ENCODE data around the gene ARID5B.

Gene ARID5B

GRCh38 chr10:61933859-61934555 is 32.5 kb downstream of the ARID5B start:
- in situ Hi-C loops (cut with MboI; ENCODE audit: low sequenced_read_pairs) = no loop called here

GRCh38 chr10:61935077-61935476 is 33.6 kb downstream of the ARID5B start:
- in situ Hi-C loops (cut with MboI; ENCODE audit: low sequenced_read_pairs) = no loop called here

GRCh38 chr10:61936770-61937169 is 35.3 kb downstream of the ARID5B start:
- in situ Hi-C loops (cut with MboI; ENCODE audit: low sequenced_read_pairs) = no loop called here

GRCh38 chr10:61937631-61938351 is 36.3 kb downstream of the ARID5B start:
- in situ Hi-C loops (cut with MboI; ENCODE audit: low sequenced_read_pairs) = no loop called here

- in situ Hi-C loops (cut with MboI; ENCODE audit: low sequenced_read_pairs) = no loop called here
Observed at GRCh38 chr10:61939902-61940301, 38.4 kb downstream of the ARID5B start.

- in situ Hi-C loops (cut with MboI; ENCODE audit: low sequenced_read_pairs) = no loop called here
Observed at GRCh38 chr10:61941202-61941681, 39.7 kb downstream of the ARID5B start.

- in situ Hi-C loops (cut with MboI; ENCODE audit: low sequenced_read_pairs) = no loop called here
Observed at GRCh38 chr10:61942604-61943461, 41.3 kb downstream of the ARID5B start.

GRCh38 chr10:61943674-61944378 is 42.3 kb downstream of the ARID5B start:
- in situ Hi-C loops (cut with MboI; ENCODE audit: low sequenced_read_pairs) = no loop called here

GRCh38 chr10:61944410-61945147 is 43.1 kb downstream of the ARID5B start:
- in situ Hi-C loops (cut with MboI; ENCODE audit: low sequenced_read_pairs) = no loop called here

- in situ Hi-C loops (cut with MboI; ENCODE audit: low sequenced_read_pairs) = no loop called here
Observed at GRCh38 chr10:61949687-61950086, 48.2 kb downstream of the ARID5B start.

- in situ Hi-C loops (cut with MboI; ENCODE audit: low sequenced_read_pairs) = no loop called here
Observed at GRCh38 chr10:61950449-61951143, 49.1 kb downstream of the ARID5B start.

GRCh38 chr10:61951144-61951483 is 49.6 kb downstream of the ARID5B start:
- in situ Hi-C loops (cut with MboI; ENCODE audit: low sequenced_read_pairs) = no loop called here

GRCh38 chr10:61952028-61952674 is 50.7 kb downstream of the ARID5B start:
- in situ Hi-C loops (cut with MboI; ENCODE audit: low sequenced_read_pairs) = no loop called here

GRCh38 chr10:61953183-61953582 is 51.7 kb downstream of the ARID5B start:
- in situ Hi-C loops (cut with MboI; ENCODE audit: low sequenced_read_pairs) = no loop called here

GRCh38 chr10:61957806-61958205 is 56.3 kb downstream of the ARID5B start:
- in situ Hi-C loops (cut with MboI; ENCODE audit: low sequenced_read_pairs) = no loop called here

GRCh38 chr10:61958311-61958710 is 56.8 kb downstream of the ARID5B start:
- in situ Hi-C loops (cut with MboI; ENCODE audit: low sequenced_read_pairs) = no loop called here

GRCh38 chr10:61958805-61959204 is 57.3 kb downstream of the ARID5B start:
- in situ Hi-C loops (cut with MboI; ENCODE audit: low sequenced_read_pairs) = no loop called here

GRCh38 chr10:61959814-61960213 is 58.3 kb downstream of the ARID5B start:
- in situ Hi-C loops (cut with MboI; ENCODE audit: low sequenced_read_pairs) = no loop called here
